IPS DF 6.9 (cell line): Measurements from ENCODE around the gene CDH23.
"Not testable (repeated sequence)": the region's sequence is repeated elsewhere in the genome, so short reads cannot be mapped to it uniquely, and the experiment has no call there.

ENCODE experiments used
- DNase-seq: peaks from one replicate; pipeline ENCODE4 v3.0.0-alpha.2; 2013; ENCODE audit warnings: low read depth, low spot score
- H3K27ac ChIP-seq: one replicate; pipeline ENCODE4 v1.5.1; 2013; ENCODE audit warnings: low read length, control low read depth
- H3K27me3 ChIP-seq: 2 replicates; pipeline ENCODE4 v1.6.1; 2013; ENCODE audit warnings: mild to moderate bottlenecking, low read length; ENCODE audit not compliant: control insufficient read depth, insufficient read depth
- H3K36me3 ChIP-seq: 2 replicates; pipeline ENCODE4 v1.6.1; 2013; ENCODE audit warnings: low read length; ENCODE audit not compliant: control insufficient read depth, insufficient read depth
- H3K4me1 ChIP-seq: 2 replicates; pipeline ENCODE4 v1.6.1; 2013; ENCODE audit warnings: low read length; ENCODE audit not compliant: control insufficient read depth, insufficient read depth
- H3K4me3 ChIP-seq: 2 replicates; pipeline ENCODE4 v1.5.1; 2013; ENCODE audit warnings: mild to moderate bottlenecking, low read length
- H3K9me3 ChIP-seq: 2 replicates; pipeline ENCODE4 v1.6.1; 2013; ENCODE audit warnings: low read length, inconsistent platforms; ENCODE audit not compliant: control insufficient read depth, insufficient read depth
- WGBS: extraction: QIAGEN DNeasy Blood & Tissue Kit; methylation state at CpG from one replicate; pipeline ENCODE4 v1.1.7; 2013; ENCODE audit warnings: mixed read lengths, missing lambda C conversion rate; ENCODE audit not compliant: insufficient read length, insufficient coverage; 5-methylcytosine and 5-hydroxymethylcytosine counted together

The CDH23 gene

GRCh38 chr10:71358277-71358676 lies 38.4 kb upstream of the CDH23 start:
- no peaks in the 10 kb centered on the region for H3K4me1 ChIP-seq
- no peak overlapping the region for H3K27ac ChIP-seq
- no CpG with 5 or more reads among the region's 8 CpGs for WGBS
- H3K9me3 ChIP-seq = no peaks in the 10 kb centered on the region
- no peaks in the 10 kb centered on the region for H3K27me3 ChIP-seq
- peaks cover 7% of the 10 kb centered on the region; the same call in 1 of the 2 replicates for H3K36me3 ChIP-seq
- no peak overlapping the region for H3K4me3 ChIP-seq
- DNase-seq = no peak

- WGBS = no CpG with 5 or more reads among the region's 10 CpGs
These were observed 37.8 kb upstream of the CDH23 start for GRCh38 chr10:71358906-71359305.

GRCh38 chr10:71359364-71360046 lies 37.2 kb upstream of the CDH23 start:
- Histone ChIP-seq H3K4me1 (no peaks in the 10 kb centered on the region), H3K36me3 (peaks cover 7% of the 10 kb centered on the region; the same call in 1 of the 2 replicates), H3K27ac (no peak overlapping the region), H3K9me3 (no peaks in the 10 kb centered on the region), H3K4me3 (no peak overlapping the region), H3K27me3 (no peaks in the 10 kb centered on the region)
- WGBS = no CpG with 5 or more reads among the region's 9 CpGs
- DNase-seq = no peak

More at GRCh38 chr10:71358906-71359305, 37.8 kb upstream of the CDH23 start:
- H3K9me3 ChIP-seq, H3K27me3 ChIP-seq, H3K4me1 ChIP-seq, H3K36me3 ChIP-seq, DNase-seq, H3K4me3 ChIP-seq, H3K27ac ChIP-seq: not testable (repeated sequence)

GRCh38 chr10:71360735-71361134 lies 36.0 kb upstream of the CDH23 start:
- Histone ChIP-seq H3K4me1 (no peaks in the 10 kb centered on the region), H3K9me3 (no peaks in the 10 kb centered on the region), H3K27ac (no peak overlapping the region), H3K4me3 (no peak overlapping the region), H3K36me3 (peaks cover 7% of the 10 kb centered on the region; the same call in 1 of the 2 replicates), H3K27me3 (no peaks in the 10 kb centered on the region)
- no CpG with 5 or more reads among the region's 2 CpGs for WGBS
- no peak for DNase-seq

- WGBS = no CpG with 5 or more reads among the region's 7 CpGs
- Histone ChIP-seq H3K27ac (no peak overlapping the region), H3K4me3 (no peak overlapping the region), H3K27me3 (no peaks in the 10 kb centered on the region), H3K9me3 (no peaks in the 10 kb centered on the region), H3K36me3 (peaks cover 4% of the 10 kb centered on the region; the same call in 1 of the 2 replicates), H3K4me1 (no peaks in the 10 kb centered on the region)
- DNase-seq = no peak
These were observed 35.1 kb upstream of the CDH23 start for GRCh38 chr10:71361581-71361980.

- H3K36me3 ChIP-seq = peaks cover 4% of the 10 kb centered on the region; the same call in 1 of the 2 replicates
- H3K4me1 ChIP-seq = no peaks in the 10 kb centered on the region
- no peaks in the 10 kb centered on the region for H3K9me3 ChIP-seq
- no peak overlapping the region for H3K27ac ChIP-seq
- no CpG with 5 or more reads among the region's 16 CpGs for WGBS
- no peaks in the 10 kb centered on the region for H3K27me3 ChIP-seq
- H3K4me3 ChIP-seq = no peak overlapping the region
- no peak for DNase-seq
These were observed 34.6 kb upstream of the CDH23 start for GRCh38 chr10:71362141-71362540.

- Histone ChIP-seq H3K4me3 (no peak overlapping the region), H3K27me3 (no peaks in the 10 kb centered on the region), H3K36me3 (peaks cover 4% of the 10 kb centered on the region; the same call in 1 of the 2 replicates), H3K27ac (no peak overlapping the region), H3K4me1 (no peaks in the 10 kb centered on the region), H3K9me3 (no peaks in the 10 kb centered on the region)
- no peak for DNase-seq
These were observed 32.8 kb upstream of the CDH23 start for GRCh38 chr10:71363936-71364335.

GRCh38 chr10:71365366-71365765 lies 31.4 kb upstream of the CDH23 start:
- no peak for DNase-seq
- WGBS = no CpG with 5 or more reads among the region's 6 CpGs
- Histone ChIP-seq H3K36me3 (peaks cover 4% of the 10 kb centered on the region; the same call in 1 of the 2 replicates), H3K27me3 (no peaks in the 10 kb centered on the region), H3K4me1 (no peaks in the 10 kb centered on the region), H3K27ac (no peak overlapping the region), H3K4me3 (no peak overlapping the region), H3K9me3 (no peaks in the 10 kb centered on the region)

GRCh38 chr10:71366690-71367089 lies 30.0 kb upstream of the CDH23 start:
- no peak for DNase-seq
- H3K36me3 ChIP-seq = peaks cover 4% of the 10 kb centered on the region; the same call in 1 of the 2 replicates
- no peak overlapping the region for H3K27ac ChIP-seq
- no peaks in the 10 kb centered on the region for H3K27me3 ChIP-seq
- H3K9me3 ChIP-seq = no peaks in the 10 kb centered on the region
- WGBS = no CpG with 5 or more reads among the region's 8 CpGs
- no peak overlapping the region for H3K4me3 ChIP-seq
- no peaks in the 10 kb centered on the region for H3K4me1 ChIP-seq

- no CpG with 5 or more reads among the region's 2 CpGs for WGBS
- H3K4me1 ChIP-seq = no peaks in the 10 kb centered on the region
These were observed 29.4 kb upstream of the CDH23 start for GRCh38 chr10:71367271-71367670.

GRCh38 chr10:71368176-71368575 lies 28.5 kb upstream of the CDH23 start:
- whole genome bisulfite sequencing = no CpG with 5 or more reads among the region's 1 CpG
- H3K9me3 ChIP-seq = no peaks in the 10 kb centered on the region
- no peak overlapping the region for H3K27ac ChIP-seq
- no peaks in the 10 kb centered on the region for H3K36me3 ChIP-seq
- no peaks in the 10 kb centered on the region for H3K27me3 ChIP-seq
- H3K4me1 ChIP-seq = no peaks in the 10 kb centered on the region
- DNase-seq = no peak
- no peak overlapping the region for H3K4me3 ChIP-seq

More at GRCh38 chr10:71367271-71367670, 29.4 kb upstream of the CDH23 start:
- no peak for DNase-seq
- Histone ChIP-seq H3K27me3 (no peaks in the 10 kb centered on the region), H3K9me3 (no peaks in the 10 kb centered on the region), H3K36me3 (peaks cover 3% of the 10 kb centered on the region; the same call in 1 of the 2 replicates), H3K27ac (no peak overlapping the region), H3K4me3 (no peak overlapping the region)
